ENCODE results near the gene SYT15.
A peak's percentile ranks its signal among the peaks of the same experiment; 100 is the strongest.

The SYT15 gene

GRCh38 chr10:46556515-46557318 lies 22.2 kb upstream of the SYT15 start, which contains the start of gene GPRIN2:
Gene GPRIN2 (minus strand): TSS chr10:46556658. CDS start chr10:46550736, 5,922 bp downstream.
- H3K27ac Mint-ChIP-seq: no peak within 1 kb of the TSS
- H3K27me3 Mint-ChIP-seq (ENCODE audit: low read depth, poor library complexity): no peaks in the 10 kb centered on the region
- DNase-seq: peak; percentile 71
- no peak for TF ChIP-seq CTCF (IDR thresholded peaks at IDR 0.05)
- H3K4me1 Mint-ChIP-seq: peaks cover 10% of the 10 kb centered on the region
- peak within 1 kb of the TSS; percentile 87 for H3K4me3 Mint-ChIP-seq
- H3K36me3 Mint-ChIP-seq (ENCODE audit: low read depth): no peaks in the 10 kb centered on the region
- no peaks in the 10 kb centered on the region for H3K9me3 Mint-ChIP-seq

DNA sequence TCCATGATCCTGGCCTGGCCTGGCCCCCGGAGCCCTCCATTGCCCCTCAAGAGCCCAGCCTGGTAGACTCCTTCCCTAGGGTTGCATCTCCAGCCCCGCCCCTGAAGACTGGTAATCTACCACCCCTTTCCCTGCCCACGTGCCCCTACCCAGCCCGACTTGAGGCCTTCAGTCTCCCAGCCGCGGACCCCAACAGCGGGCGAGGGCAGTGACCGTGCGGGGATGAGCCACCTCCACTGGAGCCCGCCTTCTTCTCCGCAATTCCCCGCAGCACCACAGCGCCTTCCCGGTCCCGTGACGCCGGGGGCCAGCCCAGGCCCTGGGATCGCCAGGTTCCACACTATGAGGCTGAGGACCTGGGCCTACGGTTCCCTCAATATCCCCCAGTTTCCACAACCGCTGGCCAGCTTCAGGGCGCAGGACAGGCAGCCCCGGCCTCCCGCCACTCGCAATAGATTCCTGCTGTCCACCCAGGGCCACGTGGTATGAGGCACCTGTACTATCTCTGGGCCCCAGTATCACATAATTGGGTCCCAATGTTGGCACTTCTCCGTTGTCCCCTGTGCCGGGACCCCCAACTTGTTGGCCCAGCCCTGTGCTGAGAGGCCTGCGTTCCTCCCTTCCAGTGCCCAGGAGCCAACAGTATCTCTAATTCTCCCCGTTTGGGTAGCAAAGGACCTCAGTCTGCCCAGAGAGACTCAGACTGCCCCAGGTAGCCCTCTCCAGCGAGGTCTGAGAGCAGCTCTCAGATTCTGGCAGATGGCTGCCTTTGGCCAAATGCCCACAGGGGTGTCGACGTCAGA lies 21.4 kb upstream of the SYT15 start:
- H3K4me1 Mint-ChIP-seq: peaks cover 10% of the 10 kb centered on the region
- no peak overlapping the region for H3K27ac Mint-ChIP-seq
- H3K4me3 Mint-ChIP-seq: peak overlapping the region; percentile 87

DNA sequence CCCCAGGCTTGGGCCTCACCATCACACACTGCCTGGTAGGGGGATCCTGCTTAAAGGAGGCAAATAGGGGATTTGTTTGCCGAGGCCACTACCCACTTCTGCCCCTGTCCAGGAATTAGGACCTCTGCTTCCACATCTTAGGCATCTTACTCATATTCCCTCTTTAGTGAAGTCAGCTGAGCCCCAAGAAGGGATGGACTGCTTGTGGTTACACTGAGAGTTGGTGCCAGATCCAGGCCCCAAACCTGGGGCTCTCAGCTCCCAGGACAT lies 20.9 kb upstream of the SYT15 start:
- H3K4me1 Mint-ChIP-seq: peaks cover 10% of the 10 kb centered on the region
- no peak for DNase-seq
- no peaks in the 10 kb centered on the region for H3K36me3 Mint-ChIP-seq (ENCODE audit: low read depth)
- no peak overlapping the region for H3K4me3 Mint-ChIP-seq
- H3K9me3 Mint-ChIP-seq: no peaks in the 10 kb centered on the region
- no peak overlapping the region for H3K27ac Mint-ChIP-seq
- TF ChIP-seq CTCF (IDR thresholded peaks at IDR 0.05): no peak
- H3K27me3 Mint-ChIP-seq (ENCODE audit: low read depth, poor library complexity): no peaks in the 10 kb centered on the region

More for the DNA sequence above, 21.4 kb upstream of the SYT15 start:
- Mint-ChIP-seq H3K27me3 (ENCODE audit: low read depth, poor library complexity) (no peaks in the 10 kb centered on the region), H3K9me3 (no peaks in the 10 kb centered on the region), H3K36me3 (ENCODE audit: low read depth) (no peaks in the 10 kb centered on the region)
- TF ChIP-seq CTCF (IDR thresholded peaks at IDR 0.05): no peak
- peak; percentile 14 for DNase-seq

- H3K27me3 Mint-ChIP-seq (ENCODE audit: low read depth, poor library complexity): no peaks in the 10 kb centered on the region
- peak; percentile 3 for DNase-seq
- peaks cover 10% of the 10 kb centered on the region for H3K4me1 Mint-ChIP-seq
- no peak for TF ChIP-seq CTCF (IDR thresholded peaks at IDR 0.05)
- no peaks in the 10 kb centered on the region for H3K9me3 Mint-ChIP-seq
- H3K36me3 Mint-ChIP-seq (ENCODE audit: low read depth): no peaks in the 10 kb centered on the region
- no peak overlapping the region for H3K4me3 Mint-ChIP-seq
- H3K27ac Mint-ChIP-seq: no peak overlapping the region
Measured at GRCh38 chr10:46558392-46559185, 20.3 kb upstream of the SYT15 start.

DNA sequence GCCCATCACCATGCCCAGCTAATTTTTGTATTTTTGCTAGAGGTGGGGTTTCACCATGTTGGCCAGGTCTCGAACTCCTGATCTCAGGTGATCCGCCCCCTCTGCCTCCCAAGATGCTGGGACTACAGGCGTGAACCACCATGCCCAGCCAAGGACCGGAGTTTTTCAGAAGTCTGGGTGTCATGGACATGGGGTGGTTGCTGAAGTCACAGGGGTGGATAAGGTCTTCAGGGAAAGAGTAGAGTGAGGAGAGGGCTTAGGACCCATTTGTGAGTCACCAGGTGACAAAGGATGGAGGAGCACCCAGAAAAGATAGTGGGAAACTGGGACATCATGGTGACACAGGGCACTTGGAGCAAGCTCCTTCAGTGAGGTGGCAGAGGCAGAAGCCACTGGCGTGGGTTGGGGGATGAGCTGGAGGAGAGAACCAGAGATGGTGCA lies 19.7 kb upstream of the SYT15 start:
- Mint-ChIP-seq H3K27ac (no peak overlapping the region), H3K9me3 (no peaks in the 10 kb centered on the region), H3K4me3 (no peak overlapping the region), H3K36me3 (ENCODE audit: low read depth) (no peaks in the 10 kb centered on the region), H3K27me3 (ENCODE audit: low read depth, poor library complexity) (no peaks in the 10 kb centered on the region), H3K4me1 (peaks cover 10% of the 10 kb centered on the region)
- no peak for DNase-seq
- no peak for TF ChIP-seq CTCF (IDR thresholded peaks at IDR 0.05)

Measured in nephron progenitor cell (in vitro differentiated cells).